H9 (cell line): ENCODE data around the gene OR6J1. TPM values are rescaled to one million over a fixed set of nuclear protein-coding genes. Genes with fewer than 3 reads are reported as not detected.
A peak's percentile ranks its signal among the peaks of the same experiment; 100 is the strongest.

Experiments used
- DNase-seq: peaks from one replicate; pipeline ENCODE4 v3.0.0-alpha.2; 2017
- H2AFZ ChIP-seq: one replicate; pipeline ENCODE4 v1.6.1; 2013; ENCODE audit warnings: mild to moderate bottlenecking, low read length, control low read depth, moderate library complexity
- H2AK5ac ChIP-seq: 2 replicates; pipeline ENCODE4 v1.6.1; 2013; ENCODE audit warnings: low read length, control low read depth, mixed read lengths; ENCODE audit not compliant: insufficient read length
- H2BK120ac ChIP-seq: one replicate; pipeline ENCODE4 v1.6.1; 2013; ENCODE audit warnings: low read depth, mild to moderate bottlenecking, low read length, control low read depth, inconsistent platforms; ENCODE audit not compliant: poor library complexity, severe bottlenecking
- H2BK12ac ChIP-seq: 2 replicates; pipeline ENCODE4 v1.6.1; 2013; ENCODE audit warnings: low read length, control low read depth, mixed read lengths, low read depth; ENCODE audit not compliant: insufficient read length
- H2BK15ac ChIP-seq: 2 replicates; pipeline ENCODE4 v1.6.1; 2013; ENCODE audit warnings: low read depth, low read length, control low read depth
- H2BK20ac ChIP-seq: one replicate; pipeline ENCODE4 v1.6.1; 2013; ENCODE audit warnings: low read depth, mild to moderate bottlenecking, low read length, control low read depth, inconsistent platforms; ENCODE audit not compliant: poor library complexity, severe bottlenecking
- H2BK5ac ChIP-seq: 2 replicates; pipeline ENCODE4 v1.6.1; 2013; ENCODE audit warnings: low read length, control low read depth, mixed read lengths; ENCODE audit not compliant: insufficient read length
- H3K14ac ChIP-seq: 2 replicates; pipeline ENCODE4 v1.6.1; 2013; ENCODE audit warnings: low read length, control low read depth; ENCODE audit not compliant: insufficient read depth
- H3K18ac ChIP-seq: 2 replicates; pipeline ENCODE4 v1.6.1; 2013; ENCODE audit warnings: low read depth, mild to moderate bottlenecking, mixed read lengths, low read length, control low read depth; ENCODE audit not compliant: insufficient read length
- H3K23ac ChIP-seq: 2 replicates; pipeline ENCODE4 v1.6.1; 2013; ENCODE audit warnings: low read length, control low read depth, mixed read lengths, low read depth; ENCODE audit not compliant: insufficient read length
- H3K23me2 ChIP-seq: 2 replicates; pipeline ENCODE4 v1.6.1; 2013; ENCODE audit warnings: low read depth, mild to moderate bottlenecking, mixed read lengths, low read length, control low read depth; ENCODE audit not compliant: insufficient read length, poor library complexity, severe bottlenecking
- H3K27ac ChIP-seq: 2 replicates; pipeline ENCODE4 v1.5.1; 2013; ENCODE audit warnings: low read length, control low read depth, mixed read lengths, low read depth; ENCODE audit not compliant: insufficient read length
- H3K27me3 ChIP-seq: 2 replicates; pipeline ENCODE4 v1.6.1; 2013; ENCODE audit warnings: low read length, control low read depth, inconsistent platforms; ENCODE audit not compliant: insufficient read depth
- H3K4ac ChIP-seq: 2 replicates; pipeline ENCODE4 v1.6.1; 2013; ENCODE audit warnings: low read depth, mild to moderate bottlenecking, control low read depth, inconsistent platforms, low read length, moderate library complexity
- H3K4me1 ChIP-seq: 2 replicates; pipeline ENCODE4 v1.6.1; 2013; ENCODE audit warnings: low read length, control low read depth, inconsistent platforms; ENCODE audit not compliant: insufficient read depth
- H3K4me2 ChIP-seq: 2 replicates; pipeline ENCODE4 v1.6.1; 2013; ENCODE audit warnings: low read length, control low read depth, mixed read lengths; ENCODE audit not compliant: insufficient read length, insufficient read depth
- H3K56ac ChIP-seq: 2 replicates; pipeline ENCODE4 v1.6.1; 2013; ENCODE audit warnings: low read depth, mild to moderate bottlenecking, mixed read lengths, low read length, control low read depth; ENCODE audit not compliant: insufficient read length
- H3K79me1 ChIP-seq: 2 replicates; pipeline ENCODE4 v1.6.1; 2013; ENCODE audit warnings: low read depth, mild to moderate bottlenecking, moderate library complexity, low read length, control low read depth, inconsistent platforms; ENCODE audit not compliant: insufficient read depth, poor library complexity, severe bottlenecking
- H3K79me2 ChIP-seq: 2 replicates; pipeline ENCODE4 v1.6.1; 2013; ENCODE audit warnings: low read length, control low read depth, inconsistent platforms; ENCODE audit not compliant: insufficient read depth
- H3K9ac ChIP-seq: 2 replicates; pipeline ENCODE4 v1.6.1; 2013; ENCODE audit warnings: low read length, control low read depth, mixed read lengths; ENCODE audit not compliant: insufficient read length; ENCODE audit errors: extremely low read depth
- H3K9me3 ChIP-seq: one replicate; pipeline ENCODE4 v1.6.1; 2013; ENCODE audit warnings: low read depth, low read length, inconsistent platforms; ENCODE audit not compliant: control insufficient read depth
- H3T11ph ChIP-seq: one replicate; pipeline ENCODE4 v1.6.1; 2013; ENCODE audit warnings: mild to moderate bottlenecking, low read length, control low read depth, inconsistent platforms
- H4K20me1 ChIP-seq: one replicate; pipeline ENCODE4 v1.6.1; 2013; ENCODE audit not compliant: control insufficient read depth, insufficient read length, insufficient read depth
- H4K5ac ChIP-seq: 2 replicates; pipeline ENCODE4 v1.6.1; 2013; ENCODE audit warnings: low read depth, mild to moderate bottlenecking, mixed read lengths, low read length, control low read depth; ENCODE audit not compliant: insufficient read length
- H4K8ac ChIP-seq: replicated peaks from 2 replicates; pipeline ENCODE4 v1.6.1; 2013; ENCODE audit warnings: low read length, control low read depth, mixed read lengths, low read depth; ENCODE audit not compliant: insufficient read length
- H4K91ac ChIP-seq: 2 replicates; pipeline ENCODE4 v1.6.1; 2013; ENCODE audit warnings: low read depth, mild to moderate bottlenecking, moderate library complexity, mixed read lengths, low read length, control low read depth; ENCODE audit not compliant: insufficient read length
- H3K27ac Mint-ChIP-seq, 3 experiments: 2 replicates in 2 of 3; 3 replicates in 1 of 3; pipeline ENCODE4 v1.8.0; 2020 to 2021; ENCODE audit warnings: mixed read lengths in 3 of 3, mild to moderate bottlenecking in 1 of 3, moderate library complexity in 1 of 3
- H3K27me3 Mint-ChIP-seq: 2 replicates; pipeline ENCODE4 v1.8.0; 2021; ENCODE audit warnings: low read depth, mild to moderate bottlenecking, moderate library complexity, mixed read lengths
- H3K36me3 Mint-ChIP-seq, 3 experiments: 2 replicates in 2 of 3; 3 replicates in 1 of 3; pipeline ENCODE4 v1.8.0; 2020 to 2021; ENCODE audit warnings: low read depth in 3 of 3, mixed read lengths in 3 of 3; ENCODE audit not compliant: insufficient read depth in 1 of 3
- H3K4me1 Mint-ChIP-seq, 2 experiments: 2 replicates each; pipeline ENCODE4 v1.8.0; 2020; ENCODE audit warnings: mixed read lengths in 2 of 2
- H3K4me3 Mint-ChIP-seq, 2 experiments: 2 replicates in 1 of 2; 3 replicates in 1 of 2; pipeline ENCODE4 v1.8.0; 2020 to 2021; ENCODE audit warnings: mild to moderate bottlenecking in 2 of 2, mixed read lengths in 2 of 2, moderate library complexity in 1 of 2
- H3K9me3 Mint-ChIP-seq, 2 experiments: 2 replicates in 1 of 2; 3 replicates in 1 of 2; pipeline ENCODE4 v1.8.0; 2020; ENCODE audit warnings: mild to moderate bottlenecking in 2 of 2, mixed read lengths in 2 of 2, moderate library complexity in 1 of 2
- WGBS: extraction: QIAGEN DNeasy Blood & Tissue Kit; methylation state at CpG from one replicate; pipeline ENCODE4 v1.1.7; 2013; ENCODE audit warnings: missing lambda C conversion rate, low lambda C conversion rate, mixed read lengths; ENCODE audit not compliant: insufficient read length; ENCODE audit errors: extremely low coverage; 5-methylcytosine and 5-hydroxymethylcytosine counted together
- total RNA-seq: library from RNA; stranded (reverse); gene quantifications from 2 replicates; pipeline ENCODE4 v1.2.1, GENCODE V29; 2021
- TF ChIP-seq, protein P1 (sequence below): fragments of 200-600 bp; sonication (generic); conservative IDR thresholded peaks from 3 replicates; pipeline ENCODE4 v1.8.0; 2021; ENCODE audit warnings: antibody characterized with exemption, mild to moderate bottlenecking

Gene OR6J1
- total RNA-seq, 1 experiment from 2014 or later = not detected

DNA sequence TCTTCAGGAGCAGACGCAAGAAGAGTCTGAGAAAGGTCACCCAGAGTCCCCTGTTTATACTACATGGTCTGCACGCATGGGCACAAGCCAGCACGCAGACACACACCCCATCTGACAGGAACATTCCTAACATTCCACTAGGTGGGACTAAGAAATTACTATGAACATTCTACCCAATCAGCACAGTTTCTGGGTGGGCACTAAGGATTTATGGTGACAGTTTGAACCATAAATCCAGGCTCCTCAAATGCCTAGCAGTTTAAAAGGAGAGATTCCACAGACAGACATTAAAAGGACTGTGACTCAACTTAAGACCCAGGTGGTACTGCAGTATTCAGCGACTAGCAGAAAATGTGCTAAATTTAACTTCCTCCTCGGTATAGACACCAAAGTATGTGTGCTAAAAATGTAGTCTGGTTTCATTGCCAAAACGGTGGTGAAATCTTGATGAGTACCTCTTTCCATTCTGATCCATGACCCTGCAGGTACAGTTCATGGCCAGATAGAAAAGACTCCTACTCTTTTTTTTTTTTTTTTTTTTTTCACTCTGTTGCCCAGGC lies 29.8 kb downstream of the OR6J1 start:
- no peak overlapping the region for H2AFZ ChIP-seq
- no peaks in the 10 kb centered on the region for H3K79me1 ChIP-seq
- no peaks in the 10 kb centered on the region for H3K79me2 ChIP-seq
- no peaks in the 10 kb centered on the region for H4K20me1 ChIP-seq
- H3K4ac ChIP-seq = no peak overlapping the region
- no peak overlapping the region for H2BK12ac ChIP-seq
- H3K23ac ChIP-seq = no peak overlapping the region
- H3K56ac ChIP-seq = no peak overlapping the region
- no peak for DNase-seq
- H3K23me2 ChIP-seq = no peaks in the 10 kb centered on the region
- no peaks in the 10 kb centered on the region; the same call in 1 of the 2 replicates for H3K27me3 Mint-ChIP-seq
- H3K9me3 Mint-ChIP-seq = peaks cover 2 to 3% of the 10 kb centered on the region in 2 experiments; a peak in 2 of 5 replicates
- H3K36me3 Mint-ChIP-seq = peaks cover 12 to 28% (median 24%) of the 10 kb centered on the region in 3 experiments
- H4K91ac ChIP-seq = no peak overlapping the region
- no CpG with 5 or more reads among the region's 6 CpGs for WGBS
- no peak overlapping the region for H3K9ac ChIP-seq
- H2BK5ac ChIP-seq = no peak overlapping the region
- H2BK15ac ChIP-seq = no peak overlapping the region
- H2AK5ac ChIP-seq = no peak overlapping the region
- H3T11ph ChIP-seq = no peak overlapping the region
- H3K4me1 Mint-ChIP-seq = peaks cover 13 to 15% of the 10 kb centered on the region in 2 experiments
- no peak overlapping the region for H3K14ac ChIP-seq
- no peak overlapping the region for H2BK120ac ChIP-seq
- H4K5ac ChIP-seq = no peak overlapping the region
- H3K27ac Mint-ChIP-seq = peak overlapping the region; percentile 9 to 79 (median 60); a peak in 3 of 7 replicates
- TF ChIP-seq, protein P1, sequence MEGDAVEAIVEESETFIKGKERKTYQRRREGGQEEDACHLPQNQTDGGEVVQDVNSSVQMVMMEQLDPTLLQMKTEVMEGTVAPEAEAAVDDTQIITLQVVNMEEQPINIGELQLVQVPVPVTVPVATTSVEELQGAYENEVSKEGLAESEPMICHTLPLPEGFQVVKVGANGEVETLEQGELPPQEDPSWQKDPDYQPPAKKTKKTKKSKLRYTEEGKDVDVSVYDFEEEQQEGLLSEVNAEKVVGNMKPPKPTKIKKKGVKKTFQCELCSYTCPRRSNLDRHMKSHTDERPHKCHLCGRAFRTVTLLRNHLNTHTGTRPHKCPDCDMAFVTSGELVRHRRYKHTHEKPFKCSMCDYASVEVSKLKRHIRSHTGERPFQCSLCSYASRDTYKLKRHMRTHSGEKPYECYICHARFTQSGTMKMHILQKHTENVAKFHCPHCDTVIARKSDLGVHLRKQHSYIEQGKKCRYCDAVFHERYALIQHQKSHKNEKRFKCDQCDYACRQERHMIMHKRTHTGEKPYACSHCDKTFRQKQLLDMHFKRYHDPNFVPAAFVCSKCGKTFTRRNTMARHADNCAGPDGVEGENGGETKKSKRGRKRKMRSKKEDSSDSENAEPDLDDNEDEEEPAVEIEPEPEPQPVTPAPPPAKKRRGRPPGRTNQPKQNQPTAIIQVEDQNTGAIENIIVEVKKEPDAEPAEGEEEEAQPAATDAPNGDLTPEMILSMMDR = no peak
- no peaks in the 10 kb centered on the region for H3K9me3 ChIP-seq
- no peak overlapping the region for H2BK20ac ChIP-seq
- H4K8ac ChIP-seq = no peak overlapping the region
- no peak overlapping the region for H3K4me2 ChIP-seq
- H3K27me3 ChIP-seq = no peaks in the 10 kb centered on the region
- no peak overlapping the region for H3K18ac ChIP-seq
- no peak overlapping the region for H3K4me3 Mint-ChIP-seq
- peaks cover 3% of the 10 kb centered on the region; the same call in 1 of the 2 replicates for H3K4me1 ChIP-seq
- no peak overlapping the region for H3K27ac ChIP-seq
